GM04503 (cell line): ENCODE data around the gene PDE6A.
"Not testable (repeated sequence)": the region's sequence is repeated elsewhere in the genome, so short reads cannot be mapped to it uniquely, and the experiment has no call there.

Source experiments
- DNase-seq: peaks from one replicate; pipeline ENCODE4 v3.0.0-alpha.2; 2012; ENCODE audit warnings: low read depth

Gene PDE6A

GRCh38 chr5:149860801-149861322 is 83.7 kb downstream of the PDE6A start:
- no peak for DNase-seq

GRCh38 chr5:149859746-149860145 is 84.8 kb downstream of the PDE6A start:
- no peak for DNase-seq

- not testable (repeated sequence) for DNase-seq
Measured at GRCh38 chr5:149858481-149858880, 86.1 kb downstream of the PDE6A start.

- no peak for DNase-seq
Measured at GRCh38 chr5:149857499-149857898, 87.1 kb downstream of the PDE6A start.

- DNase-seq = no peak
Measured at GRCh38 chr5:149855366-149855765, 89.2 kb downstream of the PDE6A start.

- DNase-seq = no peak
Measured at GRCh38 chr5:149854866-149855265, 89.7 kb downstream of the PDE6A start.

- no peak for DNase-seq
Measured at GRCh38 chr5:149853701-149854100, 90.9 kb downstream of the PDE6A start.

GRCh38 chr5:149853331-149853648 is 91.3 kb downstream of the PDE6A start:
- DNase-seq = no peak

- no peak for DNase-seq
Measured at GRCh38 chr5:149852641-149853330, 91.8 kb downstream of the PDE6A start.

GRCh38 chr5:149851211-149851610 is 93.4 kb downstream of the PDE6A start:
- DNase-seq = no peak

GRCh38 chr5:149849966-149850910 is 94.4 kb downstream of the PDE6A start:
- DNase-seq = no peak

- DNase-seq = no peak
Measured at GRCh38 chr5:149849280-149849965, 95.2 kb downstream of the PDE6A start.

- no peak for DNase-seq
Measured at GRCh38 chr5:149847611-149848010, 97.0 kb downstream of the PDE6A start.

GRCh38 chr5:149846021-149846420 is 98.6 kb downstream of the PDE6A start:
- no peak for DNase-seq

GRCh38 chr5:149845601-149846000 is 99.0 kb downstream of the PDE6A start:
- no peak for DNase-seq

- no peak for DNase-seq
Measured at GRCh38 chr5:149841851-149842793, 102.5 kb downstream of the PDE6A start.

- no peak for DNase-seq
Measured at GRCh38 chr5:149840226-149840825, 104.3 kb downstream of the PDE6A start.

- DNase-seq = no peak
Measured at GRCh38 chr5:149839761-149840160, 104.8 kb downstream of the PDE6A start.

GRCh38 chr5:149838881-149839739 is 105.5 kb downstream of the PDE6A start:
- DNase-seq = no peak

- DNase-seq = no peak
Measured at GRCh38 chr5:149837680-149838269, 106.8 kb downstream of the PDE6A start.
